ENCODE results near the gene VGF.
"Not testable (repeated sequence)": the region's sequence is repeated elsewhere in the genome, so short reads cannot be mapped to it uniquely, and the experiment has no call there.

VGF gene

DNA sequence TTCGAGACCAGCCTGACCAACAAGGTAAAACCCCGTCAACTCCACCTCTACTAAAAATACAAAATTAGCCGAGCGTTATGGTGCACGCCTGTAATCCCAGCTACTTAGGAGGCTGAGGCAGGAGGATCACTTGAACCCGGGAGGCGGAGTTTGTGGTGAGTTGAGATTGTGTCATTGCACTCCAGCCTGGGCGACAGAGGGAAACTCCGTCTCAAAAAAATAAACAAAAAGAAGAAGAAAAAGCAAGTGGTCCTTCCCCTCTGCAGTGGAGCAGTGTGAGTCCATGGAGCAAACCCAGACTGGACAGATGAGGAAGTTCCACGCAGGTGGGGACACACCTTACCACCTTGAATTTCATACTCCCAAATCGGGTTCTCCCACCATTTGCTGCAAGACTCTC is 51.5 kb downstream of the VGF start:
- DNase-seq = no peak

DNA sequence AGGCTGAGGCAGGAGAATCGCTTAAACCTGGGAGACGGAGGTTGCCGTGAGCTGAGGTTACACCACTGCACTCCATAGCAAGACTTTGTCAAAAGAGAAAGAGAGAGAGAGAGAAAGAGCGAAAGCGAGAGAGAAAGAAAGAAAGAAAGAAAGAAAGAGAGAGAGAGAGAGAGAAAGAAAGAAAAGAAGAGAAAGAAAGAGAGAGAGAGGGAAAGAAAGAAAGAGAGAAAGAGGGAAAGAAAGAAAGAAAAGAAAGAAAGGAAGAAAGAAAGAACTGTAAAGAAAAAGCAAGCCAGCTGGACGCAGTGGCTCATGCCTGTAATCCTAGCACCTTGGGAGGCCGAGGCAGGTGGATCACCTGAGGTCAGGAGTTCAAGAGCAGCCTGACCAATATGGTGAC is 52.2 kb downstream of the VGF start:
- DNase-seq = not testable (repeated sequence)

Measured in EL (cell line).